PC-9 (cell line): ENCODE measurements around the gene ERAP2.

Source experiments
- CTCF ChIP-seq: fragments of 200-600 bp; sonication (generic); conservative IDR thresholded peaks from 2 replicates; pipeline ENCODE4 v1.6.1; 2017; ENCODE audit warnings: mixed run types, antibody characterized with exemption, mild to moderate bottlenecking, moderate library complexity
- EZH2 ChIP-seq: fragments of 200-600 bp; sonication (generic); IDR thresholded peaks from 2 replicates; pipeline ENCODE4 v1.8.0; 2017; ENCODE audit warnings: antibody characterized with exemption, low read depth

DNA sequence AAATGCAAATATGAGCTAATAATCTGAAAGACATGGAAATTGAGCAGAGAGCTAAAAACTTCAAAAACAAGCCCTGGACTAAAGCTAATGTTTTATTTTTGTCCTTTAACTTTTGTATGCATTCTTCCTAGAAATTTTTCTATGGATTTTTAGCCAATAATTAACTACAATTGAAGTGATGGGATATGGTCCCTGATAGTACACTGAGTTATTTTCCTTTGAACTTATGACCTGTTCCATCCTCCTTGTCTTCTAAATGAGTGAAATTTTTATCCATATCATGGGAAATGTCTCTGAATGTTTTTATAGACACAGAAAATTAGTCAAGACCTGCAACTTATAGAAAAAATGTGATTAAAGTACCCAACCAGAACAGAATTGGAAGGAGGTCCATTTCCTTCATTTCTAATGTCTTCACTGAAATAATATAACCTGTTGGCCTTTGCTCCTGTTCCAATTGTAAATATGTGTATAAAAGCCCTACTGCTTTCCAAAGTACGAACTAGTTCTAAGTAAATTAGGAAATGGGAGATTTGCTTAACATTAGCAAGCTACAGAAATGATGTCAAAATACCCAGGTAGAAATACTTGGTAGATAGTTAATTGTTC lies 11.3 kb upstream of the ERAP2 start:
- TF ChIP-seq EZH2, result no peak
- no peak for TF ChIP-seq CTCF
